ENCODE measurements around the gene SELENOO. TPM values are rescaled to one million over a fixed set of nuclear protein-coding genes. Genes with fewer than 3 reads are reported as not detected.

Gene SELENOO
- total and polyA plus RNA-seq, 2 donors (not counting 1 experiment from before 2014, with no cell fraction given) = 62.1 to 74.6 TPM

DNA sequence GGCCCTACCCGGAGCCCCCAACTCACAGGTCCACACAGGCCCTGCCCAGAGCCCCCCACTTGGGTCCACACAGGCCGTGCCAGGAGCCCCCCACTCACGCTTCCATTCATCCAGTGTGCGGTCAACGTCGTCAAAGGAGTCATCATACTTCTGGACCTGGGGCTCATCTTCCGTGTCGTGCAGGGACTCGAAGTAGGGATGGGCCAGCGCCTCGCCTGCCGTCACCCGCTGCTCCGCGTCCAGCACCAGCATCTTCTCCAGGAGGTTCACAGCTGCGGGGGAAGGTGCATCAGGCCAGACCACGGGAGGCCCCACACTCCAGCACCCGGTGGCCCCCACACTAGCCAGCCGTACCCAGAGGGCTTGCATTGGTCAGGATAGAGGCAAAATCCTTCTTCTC is 54.3 kb downstream of the SELENOO start:
- peaks cover 5 to 16% of the 10 kb centered on the region in 2 donors for H3K4me1 ChIP-seq (ENCODE audit: control insufficient read depth in 2 of 2, insufficient read depth in 2 of 2, low read length in 2 of 2)
- intact Hi-C loops (cut with micrococcal nuclease) = no loop called here
- H3K9me3 ChIP-seq (ENCODE audit: control extremely low read depth in 1 of 3, control insufficient read depth in 2 of 3, insufficient read depth in 1 of 3, low read length in 2 of 3) = no peaks in the 10 kb centered on the region
- Mint-ChIP-seq H3K27me3 (peaks cover 3% of the 10 kb centered on the region), H3K27ac (no peak overlapping the region), H3K9me3 (ENCODE audit: insufficient read depth) (no peaks in the 10 kb centered on the region), H3K4me3 (no peak overlapping the region), H3K4me1 (peaks cover 16% of the 10 kb centered on the region)
- ChIA-PET CTCF (interaction anchor here (1.5 kb wide), 1 partner anchor 18 kb away, joined by 4 read pairs; no protein-coding TSS in a partner anchor), POLR2A (no interaction called here)
- no peak for TF ChIP-seq EZH2 (IDR thresholded peaks at IDR 0.05; ENCODE audit: borderline replicate concordance, insufficient read depth, low read depth, low read length, poor library complexity, severe bottlenecking)
- no peak for TF ChIP-seq CTCF (IDR thresholded peaks at IDR 0.05)
- H2AFZ ChIP-seq (ENCODE audit: insufficient read depth, low read depth, low read length, poor library complexity, severe bottlenecking) = no peak overlapping the region
- ATAC-seq (ENCODE audit: low read depth) (no peak), DNase-seq (no peak)
- no peaks in the 10 kb centered on the region for H3K79me2 ChIP-seq (ENCODE audit: control insufficient read depth, insufficient read depth, low read length)
- WGBS (ENCODE audit: insufficient coverage) = 90% methylated on average over 15 of the region's 19 CpGs
- H3K27ac ChIP-seq (ENCODE audit: low read length in 2 of 2) = no peak overlapping the region
- no peak overlapping the region for H3K9ac ChIP-seq (ENCODE audit: low read length)
- H3K4me2 ChIP-seq (replicated peaks; ENCODE audit: low read depth, low read length, poor library complexity, severe bottlenecking) = no peak overlapping the region
- H3K27me3 ChIP-seq (replicated peaks in 1 of 4; ENCODE audit: control extremely low read depth in 1 of 4, control insufficient read depth in 3 of 4, insufficient read depth in 4 of 4, low read length in 3 of 4) = peaks cover 0 to 1% (median 0%) of the 10 kb centered on the region in 4 experiments
- peaks cover 3% of the 10 kb centered on the region for H4K20me1 ChIP-seq (ENCODE audit: control insufficient read depth, insufficient read depth, low read length, poor library complexity, severe bottlenecking)
- H3K36me3 ChIP-seq (replicated peaks in 1 of 2; ENCODE audit: control extremely low read depth in 1 of 2, control insufficient read depth in 1 of 2, extremely low read depth in 1 of 2, insufficient read depth in 2 of 2, low read length in 1 of 2) = no peaks in the 10 kb centered on the region
- no peak overlapping the region for H3K4me3 ChIP-seq (ENCODE audit: control extremely low read depth in 1 of 5, extremely low read depth in 1 of 5, insufficient read depth in 1 of 5, low read depth in 2 of 5, low read length in 4 of 5)

DNA sequence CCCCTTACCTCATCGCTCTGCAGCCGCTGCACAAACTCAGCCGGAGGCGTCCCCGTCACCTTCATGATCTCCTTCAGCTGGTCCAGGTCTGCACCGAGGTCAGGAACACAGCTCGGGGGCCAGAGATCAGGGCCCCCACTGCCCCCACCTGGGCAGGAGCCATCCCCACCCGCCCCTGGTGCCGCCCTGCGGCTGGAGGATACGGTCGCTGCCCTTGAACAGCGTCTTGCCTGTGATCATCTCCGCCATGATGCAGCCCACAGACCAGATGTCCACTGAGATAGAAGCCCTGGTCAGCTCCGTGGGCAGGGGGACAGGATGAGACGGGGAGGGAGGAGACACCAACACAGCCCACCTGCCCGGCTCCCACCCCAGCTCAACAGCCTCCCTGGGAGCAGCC is 54.8 kb downstream of the SELENOO start:
- TF ChIP-seq EZH2 (IDR thresholded peaks at IDR 0.05; ENCODE audit: borderline replicate concordance, insufficient read depth, low read depth, low read length, poor library complexity, severe bottlenecking) = no peak
- no peak for TF ChIP-seq CTCF (IDR thresholded peaks at IDR 0.05)
- Histone ChIP-seq H3K4me3 (ENCODE audit: control extremely low read depth in 1 of 5, extremely low read depth in 1 of 5, insufficient read depth in 1 of 5, low read depth in 2 of 5, low read length in 4 of 5) (no peak overlapping the region), H3K27ac (ENCODE audit: low read length in 2 of 2) (no peak overlapping the region), H3K9me3 (ENCODE audit: control extremely low read depth in 1 of 3, control insufficient read depth in 2 of 3, insufficient read depth in 1 of 3, low read length in 2 of 3) (no peaks in the 10 kb centered on the region), H3K27me3 (replicated peaks in 1 of 4; ENCODE audit: control extremely low read depth in 1 of 4, control insufficient read depth in 3 of 4, insufficient read depth in 4 of 4, low read length in 3 of 4) (peaks cover 0 to 6% (median under 1%) of the 10 kb centered on the region in 4 experiments), H3K79me2 (ENCODE audit: control insufficient read depth, insufficient read depth, low read length) (no peaks in the 10 kb centered on the region), H3K36me3 (replicated peaks in 1 of 2; ENCODE audit: control extremely low read depth in 1 of 2, control insufficient read depth in 1 of 2, extremely low read depth in 1 of 2, insufficient read depth in 2 of 2, low read length in 1 of 2) (no peaks in the 10 kb centered on the region), H3K4me2 (replicated peaks; ENCODE audit: low read depth, low read length, poor library complexity, severe bottlenecking) (no peak overlapping the region), H3K9ac (ENCODE audit: low read length) (no peak overlapping the region), H4K20me1 (ENCODE audit: control insufficient read depth, insufficient read depth, low read length, poor library complexity, severe bottlenecking) (no peaks in the 10 kb centered on the region), H2AFZ (ENCODE audit: insufficient read depth, low read depth, low read length, poor library complexity, severe bottlenecking) (no peak overlapping the region), H3K4me1 (ENCODE audit: control insufficient read depth in 2 of 2, insufficient read depth in 2 of 2, low read length in 2 of 2) (peaks cover 2 to 12% of the 10 kb centered on the region in 2 donors)
- peaks cover 12% of the 10 kb centered on the region for H3K4me1 Mint-ChIP-seq
- POLR2A ChIA-PET = no interaction called here
- intact Hi-C loops (cut with micrococcal nuclease) = no loop called here
- 98% methylated on average over 16 of the region's 17 CpGs for WGBS (ENCODE audit: insufficient coverage)
- CTCF ChIA-PET = interaction anchor here (1.0 to 1.5 kb wide), 2 partner anchors 13 to 18 kb away, joined by 3 to 4 read pairs; no protein-coding TSS in a partner anchor
- H3K9me3 Mint-ChIP-seq (ENCODE audit: insufficient read depth) = no peaks in the 10 kb centered on the region
- no peak overlapping the region for H3K4me3 Mint-ChIP-seq
- ATAC-seq (ENCODE audit: low read depth) = no peak
- no peak for DNase-seq
- no peak overlapping the region for H3K27ac Mint-ChIP-seq
- peaks cover 3% of the 10 kb centered on the region for H3K27me3 Mint-ChIP-seq
